GM06990 (cell line): ENCODE measurements around the gene BLTP3B.

Source experiments
- DNase-seq: peaks from one replicate; pipeline ENCODE4 v3.0.0-alpha.2; 2011; ENCODE audit not compliant: insufficient read length; ENCODE audit errors: extremely low read depth
- H3K27me3 ChIP-seq: replicated peaks from 2 replicates; pipeline ENCODE4 v1.6.0; 2011; ENCODE audit warnings: low read length; ENCODE audit not compliant: control insufficient read depth, insufficient read depth
- H3K36me3 ChIP-seq: 2 replicates; pipeline ENCODE4 v1.5.1; 2011; ENCODE audit warnings: low read length; ENCODE audit not compliant: control insufficient read depth, insufficient read depth
- H3K4me3 ChIP-seq: replicated peaks from 2 replicates; pipeline ENCODE4 v1.5.1; 2011; ENCODE audit warnings: low read depth, mild to moderate bottlenecking, control low read depth, low read length
- CTCF ChIP-seq: IDR thresholded peaks from 2 replicates; pipeline ENCODE4 v1.5.1; 2011; ENCODE audit warnings: low read length, control low read depth, mild to moderate bottlenecking, inconsistent platforms; ENCODE audit not compliant: insufficient read depth, poor library complexity, severe bottlenecking

The BLTP3B gene

GRCh38 chr12:100120355-100120754, 22.3 kb downstream of the BLTP3B start:
- H3K27me3 ChIP-seq = no peaks in the 10 kb centered on the region
- no peak for TF ChIP-seq CTCF
- H3K4me3 ChIP-seq = no peak overlapping the region
- DNase-seq = no peak
- H3K36me3 ChIP-seq = no peaks in the 10 kb centered on the region

GRCh38 chr12:100115291-100115690, 27.4 kb downstream of the BLTP3B start:
- no peak overlapping the region for H3K4me3 ChIP-seq
- no peak for DNase-seq
- H3K27me3 ChIP-seq = no peaks in the 10 kb centered on the region
- no peaks in the 10 kb centered on the region for H3K36me3 ChIP-seq
- TF ChIP-seq CTCF = no peak

- Histone ChIP-seq H3K27me3 (no peaks in the 10 kb centered on the region), H3K36me3 (no peaks in the 10 kb centered on the region), H3K4me3 (no peak overlapping the region)
- TF ChIP-seq CTCF = no peak
- no peak for DNase-seq
These were observed 28.1 kb downstream of the BLTP3B start for GRCh38 chr12:100114574-100114973.

- DNase-seq = no peak
- no peaks in the 10 kb centered on the region for H3K27me3 ChIP-seq
- TF ChIP-seq CTCF = no peak
These were observed 32.4 kb downstream of the BLTP3B start for GRCh38 chr12:100110276-100110675.

GRCh38 chr12:100106861-100107260, 35.8 kb downstream of the BLTP3B start:
- no peak for TF ChIP-seq CTCF
- Histone ChIP-seq H3K36me3 (no peaks in the 10 kb centered on the region), H3K4me3 (no peak overlapping the region), H3K27me3 (no peaks in the 10 kb centered on the region)
- DNase-seq = no peak

More at GRCh38 chr12:100110276-100110675, 32.4 kb downstream of the BLTP3B start:
- Histone ChIP-seq H3K4me3 (no peak overlapping the region), H3K36me3 (no peaks in the 10 kb centered on the region)

GRCh38 chr12:100105661-100106060, 37.0 kb downstream of the BLTP3B start:
- no peak for TF ChIP-seq CTCF
- no peak for DNase-seq
- Histone ChIP-seq H3K4me3 (no peak overlapping the region), H3K36me3 (no peaks in the 10 kb centered on the region), H3K27me3 (no peaks in the 10 kb centered on the region)
